ENCODE results near the gene ARRDC5. TPM values are rescaled to one million over a fixed set of nuclear protein-coding genes. Genes with fewer than 3 reads are reported as not detected.

Gene ARRDC5
- total and polyA plus RNA-seq, 2 of the 13 experiments (the other 11 are each of a cell fraction or from before 2014, with no cell fraction given): not detected

DNA sequence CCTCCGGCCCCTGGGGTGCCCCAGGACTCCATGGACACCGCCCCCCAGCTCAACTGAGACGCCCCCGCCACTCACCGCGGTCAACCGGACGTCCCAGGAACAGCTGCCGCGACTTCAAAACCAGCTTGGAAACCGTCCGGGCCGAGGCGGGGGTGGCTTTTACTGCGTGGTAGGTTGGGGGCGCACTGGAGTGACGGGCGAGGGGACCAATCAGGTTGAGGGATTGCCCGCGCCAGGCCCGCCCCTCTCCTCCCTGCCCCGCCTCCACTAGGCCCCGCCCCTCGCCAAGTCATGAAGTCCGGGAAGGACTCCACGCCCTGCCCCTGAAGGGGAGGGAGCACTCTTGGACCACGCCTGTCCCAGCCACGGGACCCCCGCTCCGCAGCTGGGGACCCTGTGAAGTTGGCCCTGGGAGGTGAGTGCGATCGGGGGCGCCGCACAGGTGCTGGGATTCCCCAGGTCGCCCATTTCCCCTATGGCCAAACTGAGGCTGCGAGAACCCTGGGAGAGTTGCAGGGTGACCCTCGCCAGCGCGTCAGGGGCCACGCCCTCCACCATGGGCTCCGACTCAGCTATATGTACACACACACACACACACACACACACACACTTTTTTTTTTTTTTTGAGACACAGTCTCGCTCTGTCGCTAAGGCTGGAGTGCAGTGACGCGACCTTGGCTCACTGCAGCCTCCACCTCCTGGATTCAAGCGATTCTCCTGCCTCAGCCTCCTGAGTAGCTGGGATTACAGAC lies 35.0 kb downstream of the ARRDC5 start, which contains the start of gene PLIN3 (continued):
- TF ChIP-seq ATF7 (IDR thresholded peaks at IDR 0.05) (0 out of 2 replicates have a peak, but pooled peaks have one; percentile 13), ATF7 (CRISPR knock-in tag; IDR thresholded peaks at IDR 0.05) (no peak; the same call in 1 of the 2 replicates), THRA (CRISPR knock-in tag; IDR thresholded peaks at IDR 0.05; ENCODE audit: borderline replicate concordance) (no peak), ZSCAN30 (CRISPR knock-in tag; IDR thresholded peaks at IDR 0.05) (no peak), MAF1 (CRISPR knock-in tag; IDR thresholded peaks at IDR 0.05; ENCODE audit: borderline replicate concordance) (no peak), SMARCC2 (IDR thresholded peaks at IDR 0.05) (no peak), ZNF44 (CRISPR knock-in tag; IDR thresholded peaks at IDR 0.05) (no peak), BORCS8-MEF2B (CRISPR knock-in tag; IDR thresholded peaks at IDR 0.05) (peak; percentile 41), XRCC5 (optimal IDR thresholded peaks at IDR 0.05; ENCODE audit: low read length) (peak; percentile 34), PHF8 (CRISPR knock-in tag; IDR thresholded peaks at IDR 0.05) (peak; percentile 56; the same call in 1 of the 2 replicates), IRF2 (CRISPR knock-in tag; IDR thresholded peaks at IDR 0.05) (0 out of 2 replicates have a peak, but pooled peaks have one; percentile 24), ZNF446 (CRISPR knock-in tag; IDR thresholded peaks at IDR 0.05) (no peak), SOX6 (IDR thresholded peaks at IDR 0.05) (no peak), SOX6 (CRISPR knock-in tag; IDR thresholded peaks at IDR 0.05) (peak; percentile 71), SP1 (IDR thresholded peaks at IDR 0.05) (peak; percentile 40; the same call in 1 of the 2 replicates), SP1 (CRISPR knock-in tag; IDR thresholded peaks at IDR 0.05) (peak; percentile 93), ZNF235 (CRISPR knock-in tag; IDR thresholded peaks at IDR 0.05; ENCODE audit: borderline replicate concordance) (no peak), ELF4 (CRISPR knock-in tag; IDR thresholded peaks at IDR 0.05; ENCODE audit: borderline replicate concordance) (no peak), FOXO1 (CRISPR knock-in tag; IDR thresholded peaks at IDR 0.05) (no peak; the same call in 1 of the 2 replicates)
- TF ChIP-seq, protein P1, sequence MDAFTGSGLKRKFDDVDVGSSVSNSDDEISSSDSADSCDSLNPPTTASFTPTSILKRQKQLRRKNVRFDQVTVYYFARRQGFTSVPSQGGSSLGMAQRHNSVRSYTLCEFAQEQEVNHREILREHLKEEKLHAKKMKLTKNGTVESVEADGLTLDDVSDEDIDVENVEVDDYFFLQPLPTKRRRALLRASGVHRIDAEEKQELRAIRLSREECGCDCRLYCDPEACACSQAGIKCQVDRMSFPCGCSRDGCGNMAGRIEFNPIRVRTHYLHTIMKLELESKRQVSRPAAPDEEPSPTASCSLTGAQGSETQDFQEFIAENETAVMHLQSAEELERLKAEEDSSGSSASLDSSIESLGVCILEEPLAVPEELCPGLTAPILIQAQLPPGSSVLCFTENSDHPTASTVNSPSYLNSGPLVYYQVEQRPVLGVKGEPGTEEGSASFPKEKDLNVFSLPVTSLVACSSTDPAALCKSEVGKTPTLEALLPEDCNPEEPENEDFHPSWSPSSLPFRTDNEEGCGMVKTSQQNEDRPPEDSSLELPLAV (CRISPR knock-in tag; conservative IDR thresholded peaks at IDR 0.05; ENCODE audit: low read depth): no peak
- TF ChIP-seq, protein P2, sequence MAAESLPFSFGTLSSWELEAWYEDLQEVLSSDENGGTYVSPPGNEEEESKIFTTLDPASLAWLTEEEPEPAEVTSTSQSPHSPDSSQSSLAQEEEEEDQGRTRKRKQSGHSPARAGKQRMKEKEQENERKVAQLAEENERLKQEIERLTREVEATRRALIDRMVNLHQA (CRISPR knock-in tag; IDR thresholded peaks at IDR 0.05): no peak
- TF ChIP-seq, protein P3, sequence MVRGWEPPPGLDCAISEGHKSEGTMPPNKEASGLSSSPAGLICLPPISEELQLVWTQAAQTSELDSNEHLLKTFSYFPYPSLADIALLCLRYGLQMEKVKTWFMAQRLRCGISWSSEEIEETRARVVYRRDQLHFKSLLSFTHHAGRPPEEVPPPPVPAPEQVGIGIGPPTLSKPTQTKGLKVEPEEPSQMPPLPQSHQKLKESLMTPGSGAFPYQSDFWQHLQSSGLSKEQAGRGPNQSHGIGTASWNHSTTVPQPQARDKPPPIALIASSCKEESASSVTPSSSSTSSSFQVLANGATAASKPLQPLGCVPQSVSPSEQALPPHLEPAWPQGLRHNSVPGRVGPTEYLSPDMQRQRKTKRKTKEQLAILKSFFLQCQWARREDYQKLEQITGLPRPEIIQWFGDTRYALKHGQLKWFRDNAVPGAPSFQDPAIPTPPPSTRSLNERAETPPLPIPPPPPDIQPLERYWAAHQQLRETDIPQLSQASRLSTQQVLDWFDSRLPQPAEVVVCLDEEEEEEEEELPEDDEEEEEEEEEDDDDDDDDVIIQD (CRISPR knock-in tag; IDR thresholded peaks at IDR 0.05; ENCODE audit: low read depth): no peak
- TF ChIP-seq, protein P4, sequence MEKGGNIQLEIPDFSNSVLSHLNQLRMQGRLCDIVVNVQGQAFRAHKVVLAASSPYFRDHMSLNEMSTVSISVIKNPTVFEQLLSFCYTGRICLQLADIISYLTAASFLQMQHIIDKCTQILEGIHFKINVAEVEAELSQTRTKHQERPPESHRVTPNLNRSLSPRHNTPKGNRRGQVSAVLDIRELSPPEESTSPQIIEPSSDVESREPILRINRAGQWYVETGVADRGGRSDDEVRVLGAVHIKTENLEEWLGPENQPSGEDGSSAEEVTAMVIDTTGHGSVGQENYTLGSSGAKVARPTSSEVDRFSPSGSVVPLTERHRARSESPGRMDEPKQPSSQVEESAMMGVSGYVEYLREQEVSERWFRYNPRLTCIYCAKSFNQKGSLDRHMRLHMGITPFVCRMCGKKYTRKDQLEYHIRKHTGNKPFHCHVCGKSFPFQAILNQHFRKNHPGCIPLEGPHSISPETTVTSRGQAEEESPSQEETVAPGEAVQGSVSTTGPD (CRISPR knock-in tag; IDR thresholded peaks at IDR 0.05): no peak
- TF ChIP-seq, protein P5, sequence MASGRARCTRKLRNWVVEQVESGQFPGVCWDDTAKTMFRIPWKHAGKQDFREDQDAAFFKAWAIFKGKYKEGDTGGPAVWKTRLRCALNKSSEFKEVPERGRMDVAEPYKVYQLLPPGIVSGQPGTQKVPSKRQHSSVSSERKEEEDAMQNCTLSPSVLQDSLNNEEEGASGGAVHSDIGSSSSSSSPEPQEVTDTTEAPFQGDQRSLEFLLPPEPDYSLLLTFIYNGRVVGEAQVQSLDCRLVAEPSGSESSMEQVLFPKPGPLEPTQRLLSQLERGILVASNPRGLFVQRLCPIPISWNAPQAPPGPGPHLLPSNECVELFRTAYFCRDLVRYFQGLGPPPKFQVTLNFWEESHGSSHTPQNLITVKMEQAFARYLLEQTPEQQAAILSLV (CRISPR knock-in tag; IDR thresholded peaks at IDR 0.05; ENCODE audit: borderline replicate concordance): no peak; the same call in 1 of the 2 replicates
